ENCODE measurements around the gene SDC1. TPM values are rescaled to one million over a fixed set of nuclear protein-coding genes. Genes with fewer than 3 reads are reported as not detected.

Gene SDC1
- polyA plus RNA-seq, 1 donor, result 49.7 TPM

GRCh38 chr2:20231159-20231558 is 6.2 kb upstream of the SDC1 start:
- Histone ChIP-seq H3K27me3 (ENCODE audit: control insufficient read depth, insufficient read depth, low read length) (no peaks in the 10 kb centered on the region), H3K9me3 (ENCODE audit: control insufficient read depth, low read depth, low read length) (peaks cover 3% of the 10 kb centered on the region), H3K4me3 (ENCODE audit: low read length) (no peak overlapping the region), H3K27ac (ENCODE audit: low read length) (no peak overlapping the region), H3K36me3 (ENCODE audit: control insufficient read depth, insufficient read depth, low read length) (no peaks in the 10 kb centered on the region), H3K4me1 (ENCODE audit: control insufficient read depth, insufficient read depth, low read length) (peaks cover 6% of the 10 kb centered on the region)
- WGBS (ENCODE audit: insufficient coverage, low lambda C conversion rate), result 100% methylated on average over 1 of the region's 6 CpGs
- no peak for DNase-seq

GRCh38 chr2:20230114-20230425 is 5.1 kb upstream of the SDC1 start:
- H3K4me1 ChIP-seq (ENCODE audit: control insufficient read depth, insufficient read depth, low read length), result peaks cover 13% of the 10 kb centered on the region
- no peak overlapping the region for H3K4me3 ChIP-seq (ENCODE audit: low read length)
- no peak for DNase-seq
- no peaks in the 10 kb centered on the region for H3K27me3 ChIP-seq (ENCODE audit: control insufficient read depth, insufficient read depth, low read length)
- 89% methylated on average over 3 of the region's 4 CpGs for WGBS (ENCODE audit: insufficient coverage, low lambda C conversion rate)
- peaks cover 3% of the 10 kb centered on the region for H3K9me3 ChIP-seq (ENCODE audit: control insufficient read depth, low read depth, low read length)
- no peaks in the 10 kb centered on the region for H3K36me3 ChIP-seq (ENCODE audit: control insufficient read depth, insufficient read depth, low read length)
- H3K27ac ChIP-seq (ENCODE audit: low read length), result no peak overlapping the region

GRCh38 chr2:20229322-20230113 is 4.6 kb upstream of the SDC1 start:
- DNase-seq, result no peak
- H3K9me3 ChIP-seq (ENCODE audit: control insufficient read depth, low read depth, low read length), result peaks cover 3% of the 10 kb centered on the region
- H3K27ac ChIP-seq (ENCODE audit: low read length), result no peak overlapping the region
- H3K36me3 ChIP-seq (ENCODE audit: control insufficient read depth, insufficient read depth, low read length), result no peaks in the 10 kb centered on the region
- peaks cover 13% of the 10 kb centered on the region for H3K4me1 ChIP-seq (ENCODE audit: control insufficient read depth, insufficient read depth, low read length)
- no peak overlapping the region for H3K4me3 ChIP-seq (ENCODE audit: low read length)
- no peaks in the 10 kb centered on the region for H3K27me3 ChIP-seq (ENCODE audit: control insufficient read depth, insufficient read depth, low read length)
- 97% methylated on average over 3 of the region's 8 CpGs for WGBS (ENCODE audit: insufficient coverage, low lambda C conversion rate)

GRCh38 chr2:20227894-20228505 is 3.1 kb upstream of the SDC1 start:
- no peak overlapping the region for H3K27ac ChIP-seq (ENCODE audit: low read length)
- no peaks in the 10 kb centered on the region for H3K36me3 ChIP-seq (ENCODE audit: control insufficient read depth, insufficient read depth, low read length)
- H3K4me3 ChIP-seq (ENCODE audit: low read length), result no peak overlapping the region
- H3K4me1 ChIP-seq (ENCODE audit: control insufficient read depth, insufficient read depth, low read length), result peaks cover 15% of the 10 kb centered on the region
- WGBS (ENCODE audit: insufficient coverage, low lambda C conversion rate), result no CpG with 5 or more reads among the region's 10 CpGs
- H3K27me3 ChIP-seq (ENCODE audit: control insufficient read depth, insufficient read depth, low read length), result no peaks in the 10 kb centered on the region
- no peak for DNase-seq
- peaks cover 3% of the 10 kb centered on the region for H3K9me3 ChIP-seq (ENCODE audit: control insufficient read depth, low read depth, low read length)

GRCh38 chr2:20226152-20226545 is 1.2 kb upstream of the SDC1 start:
- Histone ChIP-seq H3K27me3 (ENCODE audit: control insufficient read depth, insufficient read depth, low read length) (no peaks in the 10 kb centered on the region), H3K4me3 (ENCODE audit: low read length) (no peak overlapping the region), H3K9me3 (ENCODE audit: control insufficient read depth, low read depth, low read length) (peaks cover 3% of the 10 kb centered on the region), H3K27ac (ENCODE audit: low read length) (peak overlapping the region; percentile 92), H3K4me1 (ENCODE audit: control insufficient read depth, insufficient read depth, low read length) (peaks cover 30% of the 10 kb centered on the region), H3K36me3 (ENCODE audit: control insufficient read depth, insufficient read depth, low read length) (no peaks in the 10 kb centered on the region)
- DNase-seq, result no peak
- no CpG with 5 or more reads among the region's 14 CpGs for WGBS (ENCODE audit: insufficient coverage, low lambda C conversion rate)

DNA sequence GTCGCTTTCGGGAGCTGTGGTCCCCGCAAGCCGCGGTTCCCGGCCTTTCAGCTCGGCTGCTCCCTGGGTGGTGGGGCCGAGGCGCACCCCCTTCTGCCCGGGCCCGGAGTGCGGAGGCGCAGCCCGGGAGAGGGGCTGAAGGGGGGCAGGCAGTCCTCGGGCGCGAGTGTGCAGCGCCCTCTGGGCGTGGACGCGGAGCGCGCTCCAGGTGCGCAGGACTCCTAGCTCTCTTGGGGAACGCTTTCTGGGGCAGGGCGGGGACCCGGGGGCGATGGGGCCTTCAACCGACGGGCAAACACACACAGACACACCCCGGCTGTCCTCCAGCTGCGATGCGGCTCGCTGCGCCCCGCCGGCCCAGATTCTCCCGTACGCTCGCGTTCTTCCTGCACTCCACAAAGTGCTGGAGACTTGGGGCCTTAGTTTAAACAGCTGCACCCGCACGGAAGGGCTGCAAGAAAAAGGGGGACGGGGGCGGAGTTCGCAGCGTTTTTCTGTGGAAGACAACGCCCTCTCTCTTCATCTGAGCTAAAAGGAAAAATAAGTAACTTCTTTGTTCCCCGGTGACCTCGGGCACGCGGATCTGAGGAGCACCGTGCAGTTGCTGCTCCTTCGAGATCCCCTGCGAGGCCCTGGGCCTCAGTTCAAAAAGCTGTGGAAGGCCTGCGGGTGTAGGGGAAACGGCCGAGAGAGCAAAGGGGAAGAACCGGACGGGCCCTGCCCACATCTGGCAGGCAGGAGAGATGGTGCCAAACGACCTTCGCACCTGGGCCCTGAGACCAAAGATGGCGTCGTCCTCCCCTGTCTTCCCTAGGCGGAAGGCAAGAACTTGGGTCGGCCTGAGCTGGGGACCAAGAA is 593 bp upstream of the SDC1 start:
- Histone ChIP-seq H3K4me1 (ENCODE audit: control insufficient read depth, insufficient read depth, low read length) (peaks cover 37% of the 10 kb centered on the region), H3K27me3 (ENCODE audit: control insufficient read depth, insufficient read depth, low read length) (no peaks in the 10 kb centered on the region), H3K36me3 (ENCODE audit: control insufficient read depth, insufficient read depth, low read length) (no peaks in the 10 kb centered on the region), H3K9me3 (ENCODE audit: control insufficient read depth, low read depth, low read length) (peaks cover 3% of the 10 kb centered on the region), H3K27ac (ENCODE audit: low read length) (peak overlapping the region; percentile 92), H3K4me3 (ENCODE audit: low read length) (peak overlapping the region; percentile 58)
- no CpG with 5 or more reads among the region's 66 CpGs for WGBS (ENCODE audit: insufficient coverage, low lambda C conversion rate)
- peak; percentile 88 to 95 for DNase-seq

DNA sequence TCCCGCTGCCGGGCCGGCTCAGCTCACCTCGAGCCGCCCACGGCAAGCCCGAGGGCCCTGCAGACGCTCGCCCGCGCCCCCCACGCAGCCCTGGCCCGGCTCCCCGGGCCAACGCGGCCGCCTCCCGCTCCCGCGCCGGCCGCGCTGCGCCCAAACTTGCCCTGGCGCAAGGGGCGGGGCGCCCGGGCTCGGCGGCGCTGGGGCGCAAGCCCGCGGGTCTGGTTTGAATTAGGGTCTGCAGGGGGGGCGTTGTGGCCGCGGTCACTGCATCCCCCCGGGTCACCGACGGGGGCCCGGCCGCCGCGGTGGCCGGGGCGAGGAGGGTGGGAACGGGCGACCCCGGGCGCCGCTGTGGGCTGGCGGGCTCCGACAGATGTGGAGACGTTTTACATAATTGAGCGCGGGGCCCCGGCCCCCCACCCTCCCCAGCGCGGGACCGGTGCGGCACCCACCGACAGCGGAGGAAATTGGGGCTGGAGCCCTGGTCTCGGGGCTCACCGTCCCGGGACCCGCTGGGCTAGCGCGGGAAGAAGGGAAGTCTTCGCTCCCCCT is 690 bp downstream of the SDC1 start:
- peaks cover 42% of the 10 kb centered on the region for H3K4me1 ChIP-seq (ENCODE audit: control insufficient read depth, insufficient read depth, low read length)
- no peaks in the 10 kb centered on the region for H3K27me3 ChIP-seq (ENCODE audit: control insufficient read depth, insufficient read depth, low read length)
- peaks cover 3% of the 10 kb centered on the region for H3K9me3 ChIP-seq (ENCODE audit: control insufficient read depth, low read depth, low read length)

GRCh38 chr2:20223407-20224163 is 1.3 kb downstream of the SDC1 start:
- H3K9me3 ChIP-seq (ENCODE audit: control insufficient read depth, low read depth, low read length), result peaks cover 3% of the 10 kb centered on the region
- H3K4me1 ChIP-seq (ENCODE audit: control insufficient read depth, insufficient read depth, low read length), result peaks cover 42% of the 10 kb centered on the region
- H3K36me3 ChIP-seq (ENCODE audit: control insufficient read depth, insufficient read depth, low read length), result peaks cover 9% of the 10 kb centered on the region
- H3K27me3 ChIP-seq (ENCODE audit: control insufficient read depth, insufficient read depth, low read length), result no peaks in the 10 kb centered on the region
- WGBS (ENCODE audit: insufficient coverage, low lambda C conversion rate), result no CpG with 5 or more reads among the region's 66 CpGs
- H3K27ac ChIP-seq (ENCODE audit: low read length), result peak overlapping the region; percentile 77
- peak overlapping the region; percentile 58 for H3K4me3 ChIP-seq (ENCODE audit: low read length)
- DNase-seq, result peak in 1 of 2 donors; percentile 69

More for the DNA sequence above, 690 bp downstream of the SDC1 start:
- peak overlapping the region; percentile 92 for H3K27ac ChIP-seq (ENCODE audit: low read length)
- peaks cover 3% of the 10 kb centered on the region for H3K36me3 ChIP-seq (ENCODE audit: control insufficient read depth, insufficient read depth, low read length)
- no CpG with 5 or more reads among the region's 70 CpGs for whole genome bisulfite sequencing (ENCODE audit: insufficient coverage, low lambda C conversion rate)
- DNase-seq, result no peak
- H3K4me3 ChIP-seq (ENCODE audit: low read length), result peak overlapping the region; percentile 58

DNA sequence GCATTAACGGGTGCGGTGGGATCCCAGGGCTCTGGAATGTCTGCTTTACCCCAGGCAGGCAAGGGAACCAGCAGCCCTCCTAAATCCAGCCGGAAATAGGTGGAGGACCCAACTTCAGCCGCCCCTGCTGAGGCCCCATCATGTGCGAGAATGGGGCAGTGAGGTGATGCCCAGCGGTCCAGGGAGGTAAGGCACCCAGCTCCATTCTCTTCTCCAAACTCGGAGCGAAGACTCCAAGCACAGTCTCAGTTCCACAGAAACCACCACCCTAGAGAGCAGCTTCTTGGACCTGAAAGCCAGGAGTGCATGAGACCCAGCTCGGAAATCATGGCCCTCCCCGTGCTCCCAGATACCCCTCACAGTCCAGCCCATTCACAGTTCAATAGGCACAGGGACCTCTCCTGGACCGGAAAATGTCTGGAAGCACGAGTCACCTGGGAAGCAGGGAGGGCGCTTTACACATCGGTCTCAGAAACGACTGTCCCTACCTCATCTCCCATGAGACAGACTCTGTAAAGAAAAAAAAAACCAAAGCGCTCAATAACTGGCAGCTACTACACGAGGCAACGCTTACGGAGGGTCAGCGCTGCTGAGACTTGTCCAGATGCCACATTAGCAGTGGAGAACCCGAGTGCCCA is 2.0 kb downstream of the SDC1 start:
- DNase-seq, result no peak
- peaks cover 9% of the 10 kb centered on the region for H3K36me3 ChIP-seq (ENCODE audit: control insufficient read depth, insufficient read depth, low read length)
- H3K27ac ChIP-seq (ENCODE audit: low read length), result peak overlapping the region; percentile 52
- peak overlapping the region; percentile 58 for H3K4me3 ChIP-seq (ENCODE audit: low read length)
- peaks cover 42% of the 10 kb centered on the region for H3K4me1 ChIP-seq (ENCODE audit: control insufficient read depth, insufficient read depth, low read length)
- no CpG with 5 or more reads among the region's 21 CpGs for WGBS (ENCODE audit: insufficient coverage, low lambda C conversion rate)
- no peaks in the 10 kb centered on the region for H3K27me3 ChIP-seq (ENCODE audit: control insufficient read depth, insufficient read depth, low read length)
- peaks cover 3% of the 10 kb centered on the region for H3K9me3 ChIP-seq (ENCODE audit: control insufficient read depth, low read depth, low read length)
